ENCODE measurements around the gene GRM3. TPM values are rescaled to one million over a fixed set of nuclear protein-coding genes. Genes with fewer than 3 reads are reported as not detected.

GRM3 gene
- total RNA-seq = not detected in 2 replicates

DNA sequence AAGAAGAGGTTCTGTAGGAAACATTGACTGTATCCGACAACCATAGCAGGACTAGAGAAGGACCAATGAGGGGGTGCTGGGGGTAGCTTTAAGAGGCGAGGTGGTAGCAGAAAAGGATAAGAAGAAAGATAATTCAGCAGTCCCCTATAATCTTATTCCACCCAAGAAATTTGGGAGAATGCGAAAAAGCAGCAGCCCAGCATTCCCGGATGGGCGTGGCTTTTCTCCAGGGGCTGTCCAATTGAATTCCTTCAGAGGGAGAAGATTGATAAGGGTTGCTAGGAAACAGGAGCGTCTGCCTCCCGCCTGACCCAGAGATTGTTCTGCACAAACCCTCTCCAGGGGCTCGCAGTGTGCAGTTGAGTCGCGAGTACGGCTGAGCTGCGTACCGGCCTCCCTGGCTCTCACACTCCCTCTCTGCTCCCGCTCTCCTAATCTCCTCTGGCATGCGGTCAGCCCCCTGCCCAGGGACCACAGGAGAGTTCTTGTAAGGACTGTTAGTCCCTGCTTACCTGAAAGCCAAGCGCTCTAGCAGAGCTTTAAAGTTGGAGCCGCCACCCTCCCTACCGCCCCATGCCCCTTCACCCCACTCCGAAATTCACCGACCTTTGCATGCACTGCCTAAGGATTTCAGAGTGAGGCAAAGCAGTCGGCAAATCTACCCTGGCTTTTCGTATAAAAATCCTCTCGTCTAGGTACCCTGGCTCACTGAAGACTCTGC is at the start of gene GRM3:
Gene GRM3 (plus strand): TSS at position 349 of the 721 bp plus-strand sequence. CDS start 121,237 bp downstream, outside the sequence.

